HG03060 (cell line): ENCODE data around the gene NTM.
"Not testable (repeated sequence)": the region's sequence is repeated elsewhere in the genome, so short reads cannot be mapped to it uniquely, and the experiment has no call there.

ENCODE experiments used
- ATAC-seq: cut with Tn5 transposase; IDR thresholded peaks from one replicate; pipeline ENCODE4 v1.9.1; 2021; ENCODE audit warnings: low read depth, moderate number of reproducible peaks; ENCODE audit not compliant: unreplicated experiment

NTM gene

GRCh38 chr11:132043714-132044113 is 673.3 kb downstream of the NTM start:
- ATAC-seq = no peak

- no peak for ATAC-seq
Observed at GRCh38 chr11:132045107-132045506, 674.7 kb downstream of the NTM start.

- ATAC-seq = no peak
Observed at GRCh38 chr11:132046288-132046865, 676.0 kb downstream of the NTM start.

- ATAC-seq = no peak
Observed at GRCh38 chr11:132047167-132047566, 676.8 kb downstream of the NTM start.

GRCh38 chr11:132048040-132048439 is 677.6 kb downstream of the NTM start:
- ATAC-seq = no peak

GRCh38 chr11:132049205-132049604 is 678.8 kb downstream of the NTM start:
- ATAC-seq = no peak

GRCh38 chr11:132050049-132050448 is 679.6 kb downstream of the NTM start:
- no peak for ATAC-seq

- no peak for ATAC-seq
Observed at GRCh38 chr11:132050577-132051165, 680.3 kb downstream of the NTM start.

- ATAC-seq = no peak
Observed at GRCh38 chr11:132051704-132052103, 681.3 kb downstream of the NTM start.

GRCh38 chr11:132052342-132052741 is 681.9 kb downstream of the NTM start:
- ATAC-seq = no peak

- no peak for ATAC-seq
Observed at GRCh38 chr11:132052904-132053303, 682.5 kb downstream of the NTM start.

- no peak for ATAC-seq
Observed at GRCh38 chr11:132054822-132055221, 684.4 kb downstream of the NTM start.

GRCh38 chr11:132055296-132055695 is 684.9 kb downstream of the NTM start:
- no peak for ATAC-seq

- no peak for ATAC-seq
Observed at GRCh38 chr11:132056689-132057088, 686.3 kb downstream of the NTM start.

GRCh38 chr11:132057266-132057665 is 686.9 kb downstream of the NTM start:
- no peak for ATAC-seq

GRCh38 chr11:132058211-132058772 is 687.9 kb downstream of the NTM start:
- no peak for ATAC-seq

- no peak for ATAC-seq
Observed at GRCh38 chr11:132060567-132060966, 690.2 kb downstream of the NTM start.

- ATAC-seq = no peak
Observed at GRCh38 chr11:132062031-132062430, 691.6 kb downstream of the NTM start.

- no peak for ATAC-seq
Observed at GRCh38 chr11:132062541-132062940, 692.1 kb downstream of the NTM start.

- ATAC-seq = no peak
Observed at GRCh38 chr11:132064987-132065620, 694.7 kb downstream of the NTM start.

GRCh38 chr11:132068556-132068955 is 698.1 kb downstream of the NTM start:
- no peak for ATAC-seq

GRCh38 chr11:132069593-132069992 is 699.2 kb downstream of the NTM start:
- not testable (repeated sequence) for ATAC-seq
